Chondrocyte (in vitro differentiated cells): Measurements from ENCODE around the gene TMEM240. TPM values are rescaled to one million over a fixed set of nuclear protein-coding genes. Genes with fewer than 3 reads are reported as not detected.
"Not testable (repeated sequence)": the region's sequence is repeated elsewhere in the genome, so short reads cannot be mapped to it uniquely, and the experiment has no call there.

ENCODE experiments used
- DNase-seq: peaks from one replicate; pipeline ENCODE4 v3.0.0; 2021; ENCODE audit warnings: mixed read lengths, low spot score
- H3K27ac Mint-ChIP-seq: one replicate; pipeline ENCODE4 v1.8.0; 2021; ENCODE audit warnings: mild to moderate bottlenecking, moderate library complexity, mixed read lengths; ENCODE audit not compliant: unreplicated experiment
- H3K27me3 Mint-ChIP-seq: 2 replicates; pipeline ENCODE4 v1.8.0; 2021; ENCODE audit warnings: low read depth, mixed read lengths
- H3K36me3 Mint-ChIP-seq: 2 replicates; pipeline ENCODE4 v1.8.0; 2021; ENCODE audit warnings: low read depth, mixed read lengths
- H3K4me1 Mint-ChIP-seq: 2 replicates; pipeline ENCODE4 v1.8.0; 2021; ENCODE audit warnings: low read depth, mild to moderate bottlenecking, mixed read lengths
- H3K4me3 Mint-ChIP-seq: one replicate; pipeline ENCODE4 v1.8.0; 2021; ENCODE audit warnings: mild to moderate bottlenecking, moderate library complexity, mixed read lengths; ENCODE audit not compliant: unreplicated experiment
- H3K9me3 Mint-ChIP-seq: 2 replicates; pipeline ENCODE4 v1.8.0; 2021; ENCODE audit warnings: low read depth, mixed read lengths
- total RNA-seq: library from RNA; stranded (reverse); gene quantifications from 3 replicates; pipeline ENCODE4 v1.2.1, GENCODE V29; 2021
- TF ChIP-seq, protein P1 (sequence below): fragments of 200-600 bp; sonication (generic); IDR thresholded peaks from 2 replicates; pipeline ENCODE4 v1.5.0; 2021; ENCODE audit warnings: antibody characterized with exemption, mild to moderate bottlenecking, moderate library complexity

TMEM240 gene
- total RNA-seq, 1 donor from 2014 or later = 6.1 TPM

DNA sequence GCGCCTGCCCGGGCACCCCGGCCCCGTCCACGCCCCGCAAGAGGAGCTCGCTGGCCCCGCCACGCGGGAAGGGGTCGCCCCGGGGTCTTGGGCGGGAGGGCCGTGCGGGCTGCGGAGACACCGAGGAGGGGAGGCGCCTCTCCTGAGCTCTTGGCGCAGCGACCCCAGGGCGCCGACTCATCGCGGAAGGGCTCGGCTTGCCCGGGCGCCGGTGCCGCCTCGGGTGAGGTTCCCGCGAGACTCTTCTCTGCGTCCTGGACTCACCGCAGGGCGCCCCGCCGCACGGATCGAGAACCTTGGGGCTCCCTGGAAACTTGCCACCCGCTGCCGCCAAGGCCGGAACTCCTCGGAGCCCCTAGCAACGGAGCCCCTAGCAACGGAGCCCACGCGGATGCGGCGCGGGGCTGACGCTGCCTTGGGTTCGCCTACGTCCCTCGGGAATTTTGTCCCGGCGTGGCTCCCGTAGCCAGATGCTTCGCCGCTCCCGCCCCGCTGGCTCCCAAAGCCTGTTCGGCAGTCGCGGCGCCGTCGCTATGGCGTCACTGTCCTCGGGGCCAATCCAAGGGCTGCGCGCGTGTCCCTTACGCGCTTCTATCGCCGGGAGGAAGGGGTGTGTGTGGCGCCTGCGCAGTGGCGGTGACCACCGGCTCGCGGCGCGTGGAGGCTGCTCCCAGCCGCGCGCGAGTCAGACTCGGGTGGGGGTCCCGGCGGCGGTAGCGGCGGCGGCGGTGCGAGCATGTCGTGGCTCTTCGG, 28.7 kb downstream of the TMEM240 start, which contains the start of gene ATAD3A:
TSS of gene ATAD3A (plus strand) at position 630 of the 753 bp plus-strand sequence. CDS start at position 737, 107 bp downstream.
- H3K4me3 Mint-ChIP-seq = peak within 1 kb of the TSS; percentile 77
- TF ChIP-seq, protein P1, sequence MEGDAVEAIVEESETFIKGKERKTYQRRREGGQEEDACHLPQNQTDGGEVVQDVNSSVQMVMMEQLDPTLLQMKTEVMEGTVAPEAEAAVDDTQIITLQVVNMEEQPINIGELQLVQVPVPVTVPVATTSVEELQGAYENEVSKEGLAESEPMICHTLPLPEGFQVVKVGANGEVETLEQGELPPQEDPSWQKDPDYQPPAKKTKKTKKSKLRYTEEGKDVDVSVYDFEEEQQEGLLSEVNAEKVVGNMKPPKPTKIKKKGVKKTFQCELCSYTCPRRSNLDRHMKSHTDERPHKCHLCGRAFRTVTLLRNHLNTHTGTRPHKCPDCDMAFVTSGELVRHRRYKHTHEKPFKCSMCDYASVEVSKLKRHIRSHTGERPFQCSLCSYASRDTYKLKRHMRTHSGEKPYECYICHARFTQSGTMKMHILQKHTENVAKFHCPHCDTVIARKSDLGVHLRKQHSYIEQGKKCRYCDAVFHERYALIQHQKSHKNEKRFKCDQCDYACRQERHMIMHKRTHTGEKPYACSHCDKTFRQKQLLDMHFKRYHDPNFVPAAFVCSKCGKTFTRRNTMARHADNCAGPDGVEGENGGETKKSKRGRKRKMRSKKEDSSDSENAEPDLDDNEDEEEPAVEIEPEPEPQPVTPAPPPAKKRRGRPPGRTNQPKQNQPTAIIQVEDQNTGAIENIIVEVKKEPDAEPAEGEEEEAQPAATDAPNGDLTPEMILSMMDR = no peak
- peak within 1 kb of the TSS; percentile 90 for H3K27ac Mint-ChIP-seq
- H3K27me3 Mint-ChIP-seq = no peaks in the 10 kb centered on the region
- peak; percentile 99 for DNase-seq
- peaks cover 4% of the 10 kb centered on the region for H3K9me3 Mint-ChIP-seq
- H3K4me1 Mint-ChIP-seq = peaks cover 18% of the 10 kb centered on the region
- H3K36me3 Mint-ChIP-seq = peaks cover 2% of the 10 kb centered on the region

DNA sequence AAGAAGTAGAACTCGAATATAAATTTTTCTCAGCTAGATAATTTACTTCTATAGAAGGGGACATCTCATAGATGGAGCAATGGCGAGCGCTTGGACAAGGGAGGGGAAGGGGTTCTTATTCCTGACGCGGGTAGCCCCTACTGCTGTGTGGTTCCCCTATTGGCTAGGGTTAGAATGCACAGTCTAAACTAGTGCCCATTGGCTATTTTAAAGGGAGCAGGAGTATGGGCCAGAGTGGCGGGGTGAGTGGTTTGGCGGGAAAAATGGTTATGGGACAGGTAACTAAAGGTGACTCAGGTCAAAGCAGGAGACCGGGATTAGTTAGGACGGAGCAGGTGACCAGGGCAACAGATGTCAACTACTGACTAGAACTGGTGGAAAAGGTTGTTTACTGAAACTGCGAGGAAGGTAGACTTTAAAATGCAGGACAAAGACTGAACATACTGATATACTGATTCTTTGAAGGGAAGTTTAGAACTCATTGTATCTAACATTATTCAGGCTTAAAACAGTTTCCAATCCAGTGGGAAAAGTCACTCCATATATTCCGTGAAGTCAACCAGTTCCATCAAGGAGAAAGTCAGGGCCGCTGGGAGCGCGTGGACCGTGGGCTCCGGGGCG, 29.4 kb downstream of the TMEM240 start:
- TF ChIP-seq, protein P1 = no peak
- DNase-seq = no peak
- no peaks in the 10 kb centered on the region for H3K27me3 Mint-ChIP-seq
- H3K4me1 Mint-ChIP-seq = peaks cover 18% of the 10 kb centered on the region
- peak overlapping the region; percentile 88 for H3K27ac Mint-ChIP-seq
- peaks cover 2% of the 10 kb centered on the region for H3K36me3 Mint-ChIP-seq
- H3K9me3 Mint-ChIP-seq = peaks cover 4% of the 10 kb centered on the region
- H3K4me3 Mint-ChIP-seq = peak overlapping the region; percentile 77

DNA sequence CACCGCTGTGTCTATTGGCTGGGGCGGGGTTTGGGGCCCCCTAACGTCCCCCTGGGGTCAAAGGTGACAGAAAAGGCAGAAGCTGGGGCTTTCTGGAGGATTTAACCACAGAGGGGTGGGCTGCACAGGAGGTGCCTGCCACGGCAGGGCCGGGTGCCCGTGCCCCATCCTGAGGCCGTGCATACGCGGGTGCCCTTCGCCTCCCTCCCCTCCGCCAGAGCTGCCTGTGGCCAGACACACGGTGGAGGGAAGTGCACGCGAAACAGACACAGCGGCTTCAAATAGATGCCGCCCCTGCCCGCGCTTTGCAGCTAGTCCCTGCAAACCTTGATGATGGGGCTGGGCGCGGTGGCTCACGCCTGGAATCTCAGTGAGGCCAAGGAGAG, 31.0 kb downstream of the TMEM240 start:
- not testable (repeated sequence) for H3K4me3 Mint-ChIP-seq, H3K9me3 Mint-ChIP-seq, DNase-seq, H3K36me3 Mint-ChIP-seq, H3K27ac Mint-ChIP-seq, H3K27me3 Mint-ChIP-seq
- H3K4me1 Mint-ChIP-seq = peaks cover 22% of the 10 kb centered on the region

DNA sequence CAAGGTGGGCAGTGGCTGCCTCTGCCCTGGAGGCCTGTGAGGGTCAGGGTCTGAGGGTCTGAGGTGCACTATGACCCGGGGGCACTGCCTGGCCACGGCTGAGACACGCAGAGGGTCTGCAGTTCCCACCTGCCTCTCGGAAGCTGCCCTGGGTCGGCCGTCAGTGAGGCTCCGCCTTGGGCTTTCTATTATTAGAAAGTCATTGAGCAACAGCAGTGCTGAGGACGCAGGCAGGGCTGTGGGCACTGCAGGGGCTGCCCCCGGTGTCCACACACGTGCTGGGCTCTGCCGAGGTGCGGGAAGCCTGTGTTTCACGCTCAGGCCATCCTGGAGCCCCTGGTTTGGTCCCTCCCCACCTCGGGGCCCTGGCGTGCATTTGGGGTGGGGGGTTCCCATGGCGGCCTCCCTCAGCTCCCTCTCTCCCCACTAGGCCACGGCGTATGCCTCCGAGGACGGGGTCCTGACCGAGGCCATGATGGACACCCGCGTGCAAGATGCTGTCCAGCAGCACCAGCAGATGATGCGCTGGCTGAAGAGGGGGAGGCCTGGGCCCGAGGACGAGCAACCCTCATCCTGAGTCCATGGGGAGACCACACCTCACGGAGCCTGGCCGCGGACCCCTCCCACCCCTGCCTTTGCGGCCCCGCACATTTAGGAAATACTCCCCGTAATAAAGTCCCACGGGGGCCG, 31.5 kb downstream of the TMEM240 start:
- not testable (repeated sequence) for H3K27me3 Mint-ChIP-seq, DNase-seq, H3K9me3 Mint-ChIP-seq, H3K36me3 Mint-ChIP-seq, H3K27ac Mint-ChIP-seq, H3K4me3 Mint-ChIP-seq
- H3K4me1 Mint-ChIP-seq = peaks cover 19% of the 10 kb centered on the region

DNA sequence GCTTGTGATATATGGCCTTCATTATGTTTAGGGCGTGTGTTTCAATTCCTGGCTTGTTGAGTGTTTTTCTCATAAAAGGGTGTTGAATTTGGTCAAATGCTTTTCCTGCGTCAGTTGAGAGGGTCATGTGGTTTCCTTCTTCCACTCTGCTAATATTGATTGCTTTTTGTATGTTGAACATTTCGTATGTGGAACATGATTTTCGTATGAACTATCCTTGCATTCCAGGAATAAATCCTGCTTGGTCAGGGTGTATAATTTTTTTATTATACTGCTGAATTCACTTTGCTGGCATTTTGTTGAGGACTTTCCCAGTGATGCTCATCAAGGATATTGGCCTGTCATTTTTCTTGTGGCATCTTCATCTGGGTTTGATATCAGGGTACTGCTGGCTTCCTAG, 33.1 kb downstream of the TMEM240 start:
- Mint-ChIP-seq H3K27ac (no peak overlapping the region), H3K27me3 (no peaks in the 10 kb centered on the region), H3K4me3 (no peak overlapping the region), H3K4me1 (peaks cover 16% of the 10 kb centered on the region), H3K36me3 (no peaks in the 10 kb centered on the region), H3K9me3 (peaks cover 4% of the 10 kb centered on the region)
- TF ChIP-seq, protein P1 = no peak
- DNase-seq = no peak

DNA sequence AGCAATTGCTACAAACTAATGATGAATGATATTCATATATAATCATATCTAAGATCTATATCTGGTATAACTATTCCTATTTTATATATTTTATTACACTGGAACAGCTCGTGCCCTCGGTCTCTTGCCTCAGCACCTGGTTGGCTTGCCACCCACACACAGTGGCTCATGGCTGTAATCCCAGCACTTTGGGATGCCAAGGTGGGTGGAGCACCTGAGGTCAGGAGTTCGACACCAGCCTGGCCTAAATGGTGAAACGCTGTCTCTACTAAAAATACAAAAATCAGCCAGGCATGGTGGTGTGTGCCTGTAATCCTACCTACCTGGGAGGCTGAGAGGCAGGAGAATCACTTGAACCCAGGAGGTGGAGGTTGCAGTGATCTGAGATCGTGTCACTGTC, 34.6 kb downstream of the TMEM240 start:
- not testable (repeated sequence) for H3K4me3 Mint-ChIP-seq, H3K36me3 Mint-ChIP-seq, H3K27me3 Mint-ChIP-seq, H3K9me3 Mint-ChIP-seq, DNase-seq
- peaks cover 11% of the 10 kb centered on the region for H3K4me1 Mint-ChIP-seq
- H3K27ac Mint-ChIP-seq = peak overlapping the region; percentile 99
